Raji (cell line): ENCODE results near the gene ETS1.

Experiments used
- POLR2A ChIP-seq: IDR thresholded peaks from 2 replicates; pipeline ENCODE4 v1.6.1; 2011; ENCODE audit warnings: low read depth, low read length, control low read depth; ENCODE audit not compliant: insufficient read depth

The ETS1 gene, protein sequence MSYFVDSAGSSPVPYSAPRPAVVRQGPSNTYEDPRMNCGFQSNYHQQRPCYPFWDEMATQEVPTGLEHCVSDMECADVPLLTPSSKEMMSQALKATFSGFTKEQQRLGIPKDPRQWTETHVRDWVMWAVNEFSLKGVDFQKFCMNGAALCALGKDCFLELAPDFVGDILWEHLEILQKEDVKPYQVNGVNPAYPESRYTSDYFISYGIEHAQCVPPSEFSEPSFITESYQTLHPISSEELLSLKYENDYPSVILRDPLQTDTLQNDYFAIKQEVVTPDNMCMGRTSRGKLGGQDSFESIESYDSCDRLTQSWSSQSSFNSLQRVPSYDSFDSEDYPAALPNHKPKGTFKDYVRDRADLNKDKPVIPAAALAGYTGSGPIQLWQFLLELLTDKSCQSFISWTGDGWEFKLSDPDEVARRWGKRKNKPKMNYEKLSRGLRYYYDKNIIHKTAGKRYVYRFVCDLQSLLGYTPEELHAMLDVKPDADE

DNA sequence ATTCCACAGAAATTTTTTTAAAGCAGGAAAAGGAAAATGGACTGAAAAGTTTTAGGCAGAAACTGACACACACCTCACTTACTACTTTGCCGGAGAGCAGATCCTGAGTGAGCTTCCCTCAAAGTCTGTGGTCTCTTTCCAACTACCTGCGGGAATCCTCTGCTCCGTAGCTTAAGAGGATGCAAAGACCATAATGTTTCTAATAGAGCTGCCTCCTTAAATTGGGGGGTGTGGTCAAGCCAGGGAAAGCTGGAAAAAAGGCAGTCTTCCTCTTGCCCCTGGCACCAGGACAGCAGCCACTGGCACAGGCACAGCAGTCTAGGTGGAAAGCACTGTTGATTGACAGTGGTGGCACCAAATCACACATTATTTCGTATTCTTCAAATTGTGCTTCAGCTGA, at the start of gene ETS1:
ETS1 (minus strand) TSS at position 144 of the 400 bp plus-strand sequence. CDS start 14,428 bp downstream, outside the sequence.
- no peak for TF ChIP-seq POLR2A

DNA sequence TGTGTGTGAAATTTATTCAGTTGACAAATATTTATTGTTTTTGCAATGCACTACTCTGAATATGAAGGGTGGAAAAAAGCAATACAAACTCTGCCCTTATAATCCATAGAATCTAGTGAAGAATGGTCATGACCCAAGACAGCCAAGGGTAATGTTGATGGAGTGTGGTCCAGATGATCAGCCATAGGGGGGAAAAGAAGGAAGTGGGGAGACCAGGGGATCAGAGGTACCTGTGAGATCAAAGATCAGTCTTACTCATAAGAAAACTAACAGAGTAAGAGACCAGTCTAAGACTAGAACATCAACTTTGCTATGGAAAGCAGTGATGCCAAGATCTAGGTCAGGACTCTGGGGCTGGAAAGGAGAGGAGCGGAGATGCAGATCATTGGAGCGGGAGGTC, 47.0 kb upstream of the ETS1 start:
- no peak for TF ChIP-seq POLR2A

DNA sequence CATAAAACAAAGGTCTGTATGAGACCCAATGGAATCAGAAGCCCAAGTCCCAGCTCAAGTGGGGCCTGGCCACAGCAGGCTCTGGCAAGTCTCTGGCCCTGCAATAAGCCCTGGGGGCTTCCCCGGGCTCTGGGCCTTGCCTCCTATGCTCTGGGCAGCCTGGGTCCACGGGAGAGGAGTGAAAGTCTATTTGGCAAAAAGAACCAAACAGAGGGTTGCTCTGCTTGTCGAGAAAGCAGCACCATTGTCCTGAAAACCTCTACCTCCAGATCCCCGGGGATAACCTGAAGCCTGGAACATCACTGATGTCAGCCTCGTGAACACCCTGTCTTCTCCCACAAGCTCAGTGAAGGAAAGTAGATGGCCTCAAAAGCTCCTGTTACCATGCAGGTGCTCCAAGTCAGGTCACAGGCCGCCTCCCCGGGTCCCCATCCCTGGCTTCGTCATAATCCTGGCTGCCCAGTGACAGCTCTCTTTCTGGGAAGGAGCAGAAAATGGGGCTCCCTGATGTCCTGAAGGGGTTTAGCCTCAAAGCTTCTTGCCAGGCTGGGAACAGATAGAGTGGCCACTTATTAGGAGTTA, 46.1 kb upstream of the ETS1 start:
- TF ChIP-seq POLR2A: no peak

DNA sequence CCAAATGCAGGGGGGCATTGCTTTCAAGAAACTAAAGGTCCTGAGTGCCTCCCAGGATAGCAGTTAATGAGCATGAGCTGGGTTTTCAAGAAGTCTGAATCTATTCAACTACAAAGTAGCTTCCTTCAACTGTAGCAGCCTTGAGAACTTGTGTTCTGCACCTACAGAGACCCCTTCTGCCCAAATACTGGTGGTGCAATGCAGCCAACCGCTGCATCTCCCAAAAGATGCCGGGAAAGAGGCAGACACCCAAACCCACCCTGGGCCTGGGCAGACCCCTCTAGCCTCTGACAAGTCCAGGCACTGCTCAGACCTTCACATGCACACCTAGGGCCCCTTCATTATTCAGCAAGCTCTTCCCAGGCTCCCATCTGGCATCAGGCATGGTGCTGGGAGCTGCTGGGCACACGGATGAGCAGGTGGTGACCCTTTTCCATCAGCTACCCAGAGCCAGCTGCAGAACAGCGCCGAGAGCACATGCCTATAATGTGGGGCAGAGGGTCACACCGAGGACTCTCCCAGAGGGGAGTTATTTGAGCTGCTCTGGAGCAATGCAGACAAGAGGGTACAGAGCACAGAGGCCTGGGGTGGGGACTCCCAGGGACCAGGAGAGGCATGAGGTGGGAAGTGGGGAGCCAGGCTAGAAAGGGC, 44.9 kb upstream of the ETS1 start:
- TF ChIP-seq POLR2A: no peak

DNA sequence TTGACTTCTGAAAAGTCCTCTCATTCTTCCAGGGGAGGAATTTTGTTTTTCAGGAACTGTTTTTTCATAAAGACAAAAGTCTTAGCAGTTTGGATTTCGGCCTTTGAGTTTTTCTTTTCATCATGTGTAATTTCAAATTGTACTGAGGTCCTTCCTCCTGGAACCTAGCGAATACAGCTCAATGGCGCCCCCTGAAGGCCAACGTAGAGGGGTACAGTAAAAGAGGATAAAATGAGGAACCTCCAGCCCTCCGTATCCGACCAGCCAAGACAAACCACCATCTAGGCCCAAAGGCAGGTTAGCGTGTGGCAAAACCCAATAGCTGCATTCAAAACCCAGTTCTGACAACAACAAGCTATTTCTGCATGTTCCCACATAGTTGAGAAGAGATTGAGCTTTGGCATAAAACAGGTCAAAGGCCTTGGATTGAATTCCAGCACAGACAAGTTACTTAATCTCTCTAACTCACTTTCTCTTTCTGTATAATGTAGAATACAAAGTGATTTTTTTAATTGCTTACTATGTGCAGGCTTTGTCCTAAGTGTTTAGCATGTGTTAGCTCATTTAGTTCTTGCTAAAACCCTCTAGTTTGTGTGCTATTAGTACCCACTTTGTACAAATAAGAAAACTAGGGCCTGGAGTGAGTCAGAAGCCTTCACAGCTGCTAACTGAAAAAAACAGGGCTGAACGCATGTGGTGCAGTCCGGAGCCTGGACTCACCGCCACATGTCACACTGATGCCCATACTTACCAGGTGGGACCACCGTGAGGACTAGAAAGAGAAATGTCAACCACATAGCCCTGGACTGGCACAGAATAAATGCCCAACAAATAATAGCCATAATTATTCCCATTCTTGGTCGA, 43.2 kb upstream of the ETS1 start:
- no peak; the same call in 1 of the 2 replicates for TF ChIP-seq POLR2A

DNA sequence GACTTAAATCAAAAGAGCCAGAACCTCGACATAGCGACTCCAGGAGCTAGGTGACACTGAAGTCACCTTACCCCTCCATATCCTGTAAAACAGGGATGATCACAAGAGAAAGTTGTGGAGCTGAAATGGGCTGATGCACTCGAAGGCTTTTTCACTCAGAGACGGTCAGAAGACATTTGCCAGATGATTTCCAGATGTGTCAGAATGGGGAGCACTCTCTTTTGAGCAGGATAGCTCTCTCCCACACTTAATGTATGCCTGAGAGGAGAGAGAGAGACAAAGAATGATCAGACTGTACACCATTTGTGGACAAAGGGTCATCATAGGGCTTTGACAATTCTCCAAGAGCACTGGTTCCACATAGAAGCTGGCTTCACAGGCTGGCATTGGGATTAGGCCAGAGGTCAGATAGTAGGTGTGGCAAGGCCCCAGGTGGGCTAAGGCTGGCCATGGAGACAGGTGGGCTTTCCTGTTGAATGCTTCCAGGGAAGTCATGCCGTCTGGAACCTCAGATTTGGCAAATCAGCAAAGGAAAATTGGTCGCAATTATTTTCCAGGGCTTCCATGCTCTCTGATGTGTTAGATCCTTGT, 42.3 kb upstream of the ETS1 start:
- TF ChIP-seq POLR2A: no peak

DNA sequence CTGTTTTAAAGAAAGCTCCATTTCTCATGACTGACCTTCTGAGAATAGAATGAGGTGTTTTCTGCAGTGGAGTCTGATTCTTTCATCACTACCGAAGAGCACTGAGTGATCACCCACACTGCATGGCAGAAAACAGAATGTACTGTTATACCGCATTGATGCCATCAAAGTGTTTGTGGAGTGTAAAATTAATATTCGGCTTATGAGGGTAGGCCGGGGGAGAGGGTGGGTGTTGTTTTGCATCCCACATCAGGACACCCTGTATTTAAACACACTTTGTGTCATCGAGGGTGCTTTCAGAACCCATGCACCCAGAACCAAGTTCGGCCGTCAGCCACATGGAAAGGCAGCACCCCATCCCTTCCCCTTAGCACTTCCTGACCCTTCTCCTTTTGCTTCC, 41.3 kb upstream of the ETS1 start:
- TF ChIP-seq POLR2A: peak; percentile 31; the same call in 1 of the 2 replicates

DNA sequence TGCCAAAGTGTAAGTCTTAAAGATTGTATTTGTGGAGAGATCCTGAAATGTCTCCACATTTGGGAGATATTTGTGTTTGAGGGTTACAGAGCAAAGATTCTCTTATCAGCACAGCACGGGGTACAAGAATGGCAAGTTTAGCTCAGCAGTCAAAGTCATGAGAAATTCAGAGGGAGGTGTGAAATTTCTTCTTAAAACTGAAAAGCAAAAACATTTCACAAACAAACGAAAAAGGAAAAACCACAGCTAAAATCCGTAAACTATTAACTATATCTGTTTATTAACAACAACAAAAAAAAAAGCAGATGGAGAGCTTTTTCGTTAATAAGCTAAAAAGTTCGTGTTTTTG, 40.9 kb upstream of the ETS1 start:
- no peak for TF ChIP-seq POLR2A

DNA sequence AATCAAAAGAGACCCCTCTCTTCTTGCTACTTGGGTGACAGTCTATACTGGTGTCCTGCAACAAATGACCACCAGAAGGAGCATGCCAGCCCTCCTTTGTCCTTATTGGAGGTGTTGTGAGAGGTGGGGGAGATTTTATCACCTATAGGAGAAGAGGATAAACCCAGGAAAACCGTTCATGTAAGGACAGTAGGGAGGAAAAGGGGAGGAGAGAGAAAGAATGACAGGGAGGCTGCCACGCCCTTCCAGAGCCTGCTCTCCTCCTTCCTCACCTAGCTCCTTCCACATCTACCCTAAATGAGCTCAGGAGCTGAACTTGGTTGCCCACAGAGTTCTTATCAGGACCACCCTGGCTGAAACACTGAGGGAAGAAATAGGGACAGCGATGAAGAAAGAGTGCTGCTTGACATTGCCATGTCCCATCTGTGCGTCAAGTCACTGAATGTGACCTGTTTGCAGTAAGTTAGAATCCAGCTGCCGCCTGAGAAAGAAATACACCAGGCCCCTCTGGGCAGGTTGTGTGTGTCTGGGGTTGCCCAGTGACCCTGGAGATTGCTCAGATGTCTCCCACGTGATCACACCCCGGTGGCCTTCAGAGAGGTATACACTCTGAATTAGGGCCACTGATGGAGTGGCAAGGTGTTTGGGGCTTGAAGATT, 40.4 kb upstream of the ETS1 start:
- TF ChIP-seq POLR2A: no peak

DNA sequence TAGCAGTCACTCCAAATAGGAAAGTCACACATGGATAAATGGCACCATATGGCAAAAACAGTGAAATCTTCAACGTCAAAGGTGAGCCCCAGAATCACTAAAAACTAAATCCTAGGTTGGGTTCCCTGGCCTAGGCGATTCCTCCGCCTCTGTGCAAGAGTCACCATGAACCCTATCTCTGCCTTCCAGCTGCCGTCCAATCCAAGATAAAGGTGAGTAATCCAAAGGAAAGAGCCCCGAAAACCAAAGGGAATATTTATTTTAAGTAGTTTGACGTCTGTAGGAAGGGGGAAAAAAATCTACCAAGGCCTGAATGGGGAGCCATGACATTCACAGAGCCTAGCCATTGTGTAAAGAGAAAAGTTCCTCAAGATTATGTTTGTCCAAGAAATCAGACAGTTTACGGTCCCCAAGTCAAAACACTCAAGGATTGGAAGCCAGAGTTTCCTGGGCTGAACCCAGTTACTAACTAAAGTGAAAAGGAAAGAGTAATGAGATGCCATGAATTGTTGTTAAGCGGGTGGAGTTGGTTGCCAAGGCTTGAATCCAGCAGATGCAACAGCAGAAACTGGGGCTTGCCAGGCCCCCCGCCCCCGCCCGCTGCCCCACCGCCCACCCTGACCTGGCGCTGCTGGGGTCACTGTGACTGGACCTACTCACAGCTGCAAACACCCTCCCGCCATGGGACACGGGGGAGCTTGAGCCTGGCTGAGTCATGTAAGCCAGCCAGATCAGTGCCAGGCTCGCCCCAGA, 39.7 kb upstream of the ETS1 start:
- no peak for TF ChIP-seq POLR2A

DNA sequence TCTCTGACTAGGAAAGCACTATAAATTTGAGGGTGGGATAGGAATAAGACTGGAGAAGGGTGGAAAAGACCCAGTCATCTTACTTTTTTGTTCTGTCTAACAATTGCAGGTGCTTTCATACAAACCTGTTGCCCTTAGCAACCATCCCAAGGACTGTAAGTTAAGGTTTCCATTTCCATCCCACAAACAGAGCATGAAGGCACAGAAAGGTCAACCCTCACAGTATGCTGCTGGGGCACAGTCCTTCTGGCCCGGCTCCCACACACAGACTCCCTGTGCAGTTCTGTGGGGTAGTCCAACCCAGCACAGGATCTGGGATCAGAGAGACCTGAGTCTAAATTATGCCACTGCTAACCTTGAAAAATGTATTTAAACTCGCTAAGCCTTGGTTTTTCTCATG, 38.4 kb upstream of the ETS1 start:
- no peak for TF ChIP-seq POLR2A

DNA sequence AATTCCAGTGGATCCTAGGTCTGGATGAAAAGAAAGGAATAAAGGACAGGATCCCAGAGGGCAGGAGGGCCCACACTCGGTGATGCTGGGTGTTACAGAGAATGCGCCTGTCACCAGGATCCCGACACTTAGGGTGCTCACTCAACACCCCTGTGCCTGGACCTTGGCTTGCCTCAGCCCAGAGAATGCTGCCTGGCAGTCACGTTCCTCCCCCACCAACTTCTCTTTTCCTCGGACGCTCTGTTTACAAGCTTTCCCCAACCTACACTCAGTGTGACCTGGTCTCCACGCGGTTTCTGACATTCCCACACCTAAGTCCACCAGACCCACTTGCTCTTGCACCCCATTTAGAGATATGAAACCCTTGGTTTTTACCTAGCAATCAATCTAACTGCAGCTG, 38.0 kb upstream of the ETS1 start:
- no peak for TF ChIP-seq POLR2A
